Measurements from ENCODE around the gene MTNR1B.

Gene MTNR1B

GRCh38 chr11:92969634-92970347 lies at the start of gene MTNR1B:
Gene MTNR1B, plus strand, starts transcription at chr11:92969651. Its CDS starts 75 bp downstream, at chr11:92969726.
- DNase-seq (ENCODE audit: low read depth in 3 of 3), result no peak

GRCh38 chr11:92920331-92920730 lies 49.1 kb upstream of the MTNR1B start:
- DNase-seq (ENCODE audit: low read depth in 3 of 3), result no peak

GRCh38 chr11:92922731-92923130 lies 46.7 kb upstream of the MTNR1B start:
- DNase-seq (ENCODE audit: low read depth in 3 of 3), result no peak

GRCh38 chr11:92929246-92929645 lies 40.2 kb upstream of the MTNR1B start:
- no peak for DNase-seq (ENCODE audit: low read depth in 3 of 3)

- DNase-seq (ENCODE audit: low read depth in 3 of 3), result no peak
Observed at GRCh38 chr11:92929653-92930052, 39.8 kb upstream of the MTNR1B start.

- DNase-seq (ENCODE audit: low read depth in 3 of 3), result no peak
Observed at GRCh38 chr11:92931746-92932422, 37.6 kb upstream of the MTNR1B start.

GRCh38 chr11:92939305-92939704 lies 30.1 kb upstream of the MTNR1B start:
- no peak for DNase-seq (ENCODE audit: low read depth in 3 of 3)

- DNase-seq (ENCODE audit: low read depth in 3 of 3), result no peak
Observed at GRCh38 chr11:92941676-92942571, 27.5 kb upstream of the MTNR1B start.

DNA sequence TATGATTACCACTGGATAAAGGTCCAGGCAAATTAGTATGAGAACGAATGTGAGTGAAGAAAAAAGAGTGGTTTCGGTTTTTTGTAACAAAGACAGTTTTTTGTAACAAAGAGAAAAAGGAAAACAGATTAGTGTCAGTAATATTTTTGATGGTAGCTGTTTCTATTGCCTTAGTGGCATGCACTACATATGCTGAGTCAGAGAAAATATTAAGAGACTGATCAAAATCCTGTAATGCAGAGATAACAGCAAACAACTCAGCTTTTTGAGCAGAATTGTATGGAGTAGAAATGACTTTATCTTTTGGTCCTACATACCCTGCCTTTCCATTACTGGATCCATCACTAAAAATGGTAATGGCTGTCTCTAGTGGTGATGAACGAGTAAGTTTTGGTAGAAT lies 22.7 kb upstream of the MTNR1B start:
- DNase-seq (ENCODE audit: low read depth in 3 of 3), result no peak

DNA sequence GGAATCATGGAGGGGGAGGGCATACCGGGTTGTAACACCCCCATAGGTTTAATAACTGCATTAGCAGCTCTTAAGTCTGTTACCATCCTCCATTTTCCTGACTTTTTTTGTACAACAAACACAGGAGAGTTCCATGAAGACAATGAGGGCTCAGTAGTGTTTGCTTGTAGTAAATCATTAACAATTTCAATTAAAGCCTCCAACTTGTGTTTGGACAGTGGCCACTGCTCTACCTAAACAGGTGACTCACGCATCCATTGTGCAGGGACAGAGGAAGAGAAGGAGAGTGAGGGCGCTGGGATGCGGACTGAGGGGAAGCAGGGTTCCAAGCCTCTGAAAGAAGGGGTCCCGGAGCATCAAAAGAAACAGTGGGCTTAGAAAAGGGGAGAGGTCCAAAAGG lies 21.3 kb upstream of the MTNR1B start:
- DNase-seq (ENCODE audit: low read depth in 3 of 3), result no peak

GRCh38 chr11:92954003-92954402 lies 15.4 kb upstream of the MTNR1B start:
- no peak for DNase-seq (ENCODE audit: low read depth in 3 of 3)

- DNase-seq (ENCODE audit: low read depth in 3 of 3), result no peak
Observed at GRCh38 chr11:92955860-92956259, 13.6 kb upstream of the MTNR1B start.

DNA sequence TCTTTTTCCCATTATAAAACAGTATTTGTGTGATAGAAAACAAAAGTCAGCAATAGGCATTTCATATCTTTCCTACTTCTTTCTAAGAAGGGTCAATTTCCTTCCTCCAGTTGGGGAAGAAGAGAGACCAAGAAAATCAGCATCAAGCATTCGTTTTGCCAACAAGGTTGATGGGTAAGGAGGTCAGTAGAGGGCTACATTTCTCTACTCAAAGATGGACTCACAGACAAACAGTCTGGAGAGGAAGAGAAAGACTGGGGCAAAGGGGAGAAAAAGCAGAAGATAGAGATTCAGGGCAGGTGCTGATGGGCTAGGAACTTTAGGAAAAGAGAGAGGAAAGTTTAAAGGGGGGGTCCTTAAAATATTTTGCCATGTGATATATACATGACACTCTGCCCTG lies 8.6 kb upstream of the MTNR1B start:
- no peak for DNase-seq (ENCODE audit: low read depth in 3 of 3)

DNA sequence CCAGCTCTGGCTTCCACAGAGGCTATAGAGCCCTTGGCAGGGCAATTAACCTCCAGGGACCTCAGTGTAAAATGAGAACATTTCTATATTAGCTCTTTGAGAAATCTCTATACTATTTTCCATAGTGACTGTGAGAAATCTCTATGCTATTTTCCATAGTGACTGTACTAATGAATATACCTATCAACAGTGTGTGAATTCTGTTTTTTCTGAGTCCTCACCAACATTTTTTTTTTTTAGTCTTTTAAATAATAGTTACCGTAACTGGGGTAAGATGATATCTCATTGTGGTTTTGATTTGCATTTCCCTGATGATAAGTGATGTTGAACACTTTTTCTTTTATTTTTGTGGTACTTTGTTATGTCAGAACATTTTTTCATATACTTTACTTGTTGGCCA lies 7.0 kb upstream of the MTNR1B start:
- DNase-seq (ENCODE audit: low read depth in 3 of 3), result no peak

DNA sequence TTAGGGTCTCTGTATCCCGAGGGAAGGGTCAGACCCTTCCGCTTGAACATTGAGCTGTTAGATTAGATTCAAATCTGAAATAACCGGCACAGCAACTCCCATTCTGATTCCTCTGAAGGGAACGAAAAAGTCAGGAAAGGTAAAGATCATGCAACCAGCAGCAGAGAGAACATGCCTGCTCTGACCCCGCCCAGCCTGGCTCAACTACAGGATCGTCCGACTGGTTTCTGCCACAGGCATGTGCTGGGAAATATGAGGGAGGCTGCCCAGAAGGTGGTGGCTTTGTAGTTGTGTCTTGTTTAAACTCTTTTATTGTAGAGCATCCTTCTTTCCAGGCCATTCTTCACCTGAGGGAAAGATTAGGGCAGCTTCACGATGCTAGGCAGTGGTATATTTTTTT lies 5.0 kb upstream of the MTNR1B start:
- no peak for DNase-seq (ENCODE audit: low read depth in 3 of 3)

GRCh38 chr11:92965196-92965595 lies 4.3 kb upstream of the MTNR1B start:
- no peak for DNase-seq (ENCODE audit: low read depth in 3 of 3)

- DNase-seq (ENCODE audit: low read depth in 3 of 3), result no peak
Observed at GRCh38 chr11:92967178-92967577, 2.3 kb upstream of the MTNR1B start.

GRCh38 chr11:92967867-92968266 lies 1.6 kb upstream of the MTNR1B start:
- no peak for DNase-seq (ENCODE audit: low read depth in 3 of 3)

DNA sequence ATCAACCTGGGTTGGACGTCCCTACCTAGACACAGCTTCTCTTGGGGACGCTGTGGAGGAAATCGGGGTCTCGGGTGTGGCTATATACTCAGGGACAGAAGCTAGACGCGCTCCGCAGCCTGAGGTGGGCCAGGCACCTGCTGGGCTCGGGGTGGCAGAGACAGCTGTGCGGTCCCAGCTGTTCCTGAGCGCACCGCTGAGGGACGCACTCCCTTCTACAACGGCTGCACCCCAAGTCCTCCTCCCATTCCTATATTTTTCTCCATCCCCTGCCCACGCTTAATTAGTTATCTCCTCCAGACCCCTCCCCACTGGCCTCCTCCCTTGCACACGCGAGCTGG lies 188 bp upstream of the MTNR1B start:
- DNase-seq (ENCODE audit: low read depth in 3 of 3), result no peak

GRCh38 chr11:92972248-92972647 lies 2.8 kb downstream of the MTNR1B start:
- DNase-seq (ENCODE audit: low read depth in 3 of 3), result no peak

GRCh38 chr11:92975285-92975684 lies 5.8 kb downstream of the MTNR1B start:
- no peak for DNase-seq (ENCODE audit: low read depth in 3 of 3)

- DNase-seq (ENCODE audit: low read depth in 3 of 3), result no peak
Observed at GRCh38 chr11:92976681-92977080, 7.2 kb downstream of the MTNR1B start.

- DNase-seq (ENCODE audit: low read depth in 3 of 3), result no peak
Observed at GRCh38 chr11:92977401-92977800, 8.0 kb downstream of the MTNR1B start.
